ENCODE results near the gene JPH4.

GRCh38 chr14:23568600-23569331 lies 9.8 kb downstream of the JPH4 start:
- TF ChIP-seq EP300 (IDR thresholded peaks at IDR 0.05) (no peak), POLR2A (IDR thresholded peaks at IDR 0.05) (no peak)
